ENCODE measurements around the gene MAPK6. TPM values are rescaled to one million over a fixed set of nuclear protein-coding genes. Genes with fewer than 3 reads are reported as not detected.

MAPK6 gene
- total and polyA plus RNA-seq, 9 of the 15 experiments (the other 6 are each of a cell fraction or from before 2014, with no cell fraction given), result 28.5 to 97.1 (median 74.0) TPM

- TF ChIP-seq CLOCK (CRISPR knock-in tag; IDR thresholded peaks at IDR 0.05; ENCODE audit: borderline replicate concordance) (no peak), ZNF449 (CRISPR knock-in tag; IDR thresholded peaks at IDR 0.05) (no peak), FOXA1 (IDR thresholded peaks at IDR 0.05; ENCODE audit: borderline replicate concordance) (no peak)
Measured at GRCh38 chr15:52080031-52080430, 61.0 kb downstream of the MAPK6 start (continued).

GRCh38 chr15:52080706-52081392, 61.8 kb downstream of the MAPK6 start:
- TF ChIP-seq ZNF274 (IDR thresholded peaks at IDR 0.05; ENCODE audit: borderline replicate concordance, low read depth, low read length) (no peak), RFX1 (IDR thresholded peaks at IDR 0.05) (peak; percentile 36; the same call in 1 of the 2 replicates)
- no peaks in the 10 kb centered on the region for H3K36me3 ChIP-seq (ENCODE audit: control insufficient read depth, insufficient read depth, low read length)
- no peaks in the 10 kb centered on the region for H4K20me1 ChIP-seq (replicated peaks; ENCODE audit: control insufficient read depth, insufficient read depth, low read length)
- ChIA-PET CTCF (ENCODE audit: low intra/inter-chr PET ratio) (no interaction called here), POLR2A (interaction anchor here (1.0 kb wide), 1 partner anchor 9 kb away, joined by 4 read pairs; no protein-coding TSS in a partner anchor)
- DNase-seq (ENCODE audit: extremely low read depth in 1 of 4, low spot score in 3 of 4) (no peak), FAIRE-seq (no peak), ATAC-seq (no peak)
- H3K9me3 ChIP-seq (replicated peaks; ENCODE audit: control insufficient read depth, insufficient read depth, low read depth, low read length), result no peaks in the 10 kb centered on the region
- no peak overlapping the region for H3K4me2 ChIP-seq (ENCODE audit: insufficient read depth, low read length)
- no peaks in the 10 kb centered on the region for H3K9me1 ChIP-seq (ENCODE audit: control insufficient read depth, insufficient read depth, low read length)
- intact Hi-C loops (cut with micrococcal nuclease), result loop anchor here (1.0 kb wide), 1 partner anchor 39 kb away; no protein-coding TSS in a partner anchor
- in situ Hi-C loops (cut with MboI), result no loop called here
- no peak overlapping the region for H3K9ac ChIP-seq (ENCODE audit: insufficient read depth in 1 of 2, low read depth in 2 of 2, low read length in 2 of 2)
- H3K27ac ChIP-seq (ENCODE audit: extremely low read depth, low read depth, low read length), result no peak overlapping the region
- H3K27me3 ChIP-seq (ENCODE audit: control insufficient read depth in 2 of 2, insufficient read depth in 2 of 2, low read length in 2 of 2), result peaks cover 0 to 3% of the 10 kb centered on the region in 2 experiments; a peak in 2 of 5 replicates
- no TSS peak for BruUV-seq (replicated peaks)
- H3K4me1 ChIP-seq (replicated peaks in 1 of 2; ENCODE audit: control insufficient read depth in 2 of 2, insufficient read depth in 2 of 2, low read length in 2 of 2), result peaks cover 0 to 9% of the 10 kb centered on the region in 2 experiments; a peak in 3 of 5 replicates
- WGBS (ENCODE audit: insufficient coverage, low coverage, missing lambda C conversion rate), result 16% methylated on average over 9 of the region's 9 CpGs
- no peak overlapping the region for H3K4me3 ChIP-seq
- no peaks in the 10 kb centered on the region for H3K79me2 ChIP-seq (ENCODE audit: control insufficient read depth, insufficient read depth, low read length)
- H2AFZ ChIP-seq (ENCODE audit: low read depth, low read length), result no peak overlapping the region

Measured in K562 (cell line).